ENCODE results near the gene DDI2. TPM values are rescaled to one million over a fixed set of nuclear protein-coding genes. Genes with fewer than 3 reads are reported as not detected.

Gene DDI2
- total and polyA plus RNA-seq, 4 donors = 7.2 to 94.3 (median 24.2) TPM

DNA sequence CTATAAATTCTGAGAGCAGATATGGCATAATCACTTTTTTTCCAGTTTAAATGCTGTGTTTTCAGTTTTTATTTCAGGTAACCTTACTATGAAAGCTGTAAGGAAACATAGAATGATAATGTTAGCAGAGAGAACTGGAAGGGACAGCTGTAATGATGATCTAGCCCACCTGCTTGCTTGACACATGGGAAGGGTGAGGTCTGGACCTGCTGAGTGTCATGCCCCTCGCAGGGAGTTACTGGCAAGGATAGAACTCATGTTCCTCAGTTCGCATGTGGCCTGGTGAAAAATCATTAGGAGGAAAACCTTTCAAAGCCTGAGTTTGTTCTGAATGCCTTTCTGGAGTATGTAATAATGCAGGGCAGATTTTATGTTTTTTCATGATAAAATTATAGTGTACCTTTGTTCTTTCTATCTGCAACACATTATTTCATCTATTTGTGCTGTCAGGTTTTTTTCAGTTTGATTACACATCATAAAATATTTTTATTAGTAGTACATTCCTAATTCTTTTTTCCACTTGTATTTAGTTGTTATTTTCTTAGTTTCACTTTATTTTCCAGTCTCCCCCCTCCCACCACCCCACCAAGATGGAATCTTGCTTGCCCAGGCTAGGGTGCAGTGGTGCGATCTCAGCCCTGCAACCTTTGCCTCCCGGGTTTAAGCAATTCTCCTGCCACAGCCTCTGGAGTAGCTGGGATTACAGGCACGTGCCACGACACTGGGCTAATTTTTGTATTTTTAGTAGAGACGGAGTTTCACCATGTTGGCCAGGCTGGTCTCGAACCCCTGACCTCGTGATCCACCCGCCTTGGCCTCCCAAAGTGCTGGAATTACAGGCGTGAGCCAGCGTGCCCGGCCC lies 8.0 kb downstream of the DDI2 start:
- Histone ChIP-seq H3K27ac (ENCODE audit: low read depth in 1 of 2, low read length in 1 of 2) (no peak overlapping the region), H3K9ac (ENCODE audit: insufficient read depth in 1 of 2, low read length in 2 of 2) (no peak overlapping the region)

DNA sequence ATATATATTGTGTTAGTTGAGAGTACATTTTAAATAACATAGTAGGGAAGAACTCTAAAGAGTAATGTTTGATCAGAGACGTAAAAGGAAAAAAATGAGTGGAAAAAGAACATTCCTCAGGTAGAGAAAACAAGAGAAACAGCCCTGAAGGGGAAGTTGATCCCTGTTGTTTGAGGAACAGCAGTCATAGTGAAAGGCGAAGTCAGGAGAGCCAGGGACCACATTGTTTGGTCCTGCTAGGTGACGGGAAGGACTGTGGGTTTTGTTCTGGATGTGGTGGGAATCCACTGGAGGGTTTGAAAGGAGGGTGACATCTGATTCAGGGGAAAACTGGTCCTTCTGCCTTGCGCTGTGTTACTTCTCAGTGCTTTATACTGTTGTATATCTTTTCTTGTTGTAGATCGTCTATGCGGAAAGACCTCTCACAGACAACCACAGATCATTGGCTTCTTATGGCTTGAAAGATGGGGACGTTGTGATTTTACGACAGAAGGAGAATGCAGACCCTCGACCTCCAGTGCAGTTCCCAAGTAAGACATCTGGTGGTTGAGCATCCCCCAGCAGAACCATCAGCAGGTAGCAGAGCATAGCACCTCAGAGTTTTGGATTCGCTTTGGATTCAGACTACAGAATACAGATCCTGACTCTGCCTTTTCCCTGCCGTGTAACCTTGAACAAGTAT lies 9.2 kb downstream of the DDI2 start:
- DNase-seq (peak in 1 of 3 donors; percentile 9), ATAC-seq (ENCODE audit: insufficient read depth, low FRiP score) (no peak)
- no peak overlapping the region for H3K9ac ChIP-seq (ENCODE audit: insufficient read depth in 1 of 2, low read length in 2 of 2)
- H3K4me1 ChIP-seq (ENCODE audit: control insufficient read depth in 5 of 5, insufficient read depth in 5 of 5, low read length in 5 of 5) = peaks cover 4 to 52% (median 20%) of the 10 kb centered on the region in 5 donors
- no peak overlapping the region for H3K4me3 ChIP-seq
- peaks cover 5 to 13% (median 7%) of the 10 kb centered on the region in 4 donors for H3K36me3 ChIP-seq (ENCODE audit: control insufficient read depth in 4 of 4, insufficient read depth in 4 of 4, low read length in 4 of 4)
- TF ChIP-seq, protein P1, sequence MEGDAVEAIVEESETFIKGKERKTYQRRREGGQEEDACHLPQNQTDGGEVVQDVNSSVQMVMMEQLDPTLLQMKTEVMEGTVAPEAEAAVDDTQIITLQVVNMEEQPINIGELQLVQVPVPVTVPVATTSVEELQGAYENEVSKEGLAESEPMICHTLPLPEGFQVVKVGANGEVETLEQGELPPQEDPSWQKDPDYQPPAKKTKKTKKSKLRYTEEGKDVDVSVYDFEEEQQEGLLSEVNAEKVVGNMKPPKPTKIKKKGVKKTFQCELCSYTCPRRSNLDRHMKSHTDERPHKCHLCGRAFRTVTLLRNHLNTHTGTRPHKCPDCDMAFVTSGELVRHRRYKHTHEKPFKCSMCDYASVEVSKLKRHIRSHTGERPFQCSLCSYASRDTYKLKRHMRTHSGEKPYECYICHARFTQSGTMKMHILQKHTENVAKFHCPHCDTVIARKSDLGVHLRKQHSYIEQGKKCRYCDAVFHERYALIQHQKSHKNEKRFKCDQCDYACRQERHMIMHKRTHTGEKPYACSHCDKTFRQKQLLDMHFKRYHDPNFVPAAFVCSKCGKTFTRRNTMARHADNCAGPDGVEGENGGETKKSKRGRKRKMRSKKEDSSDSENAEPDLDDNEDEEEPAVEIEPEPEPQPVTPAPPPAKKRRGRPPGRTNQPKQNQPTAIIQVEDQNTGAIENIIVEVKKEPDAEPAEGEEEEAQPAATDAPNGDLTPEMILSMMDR (IDR thresholded peaks at IDR 0.05; ENCODE audit: control extremely low read depth, extremely low read depth) = no peak
- no peaks in the 10 kb centered on the region for H3K9me3 ChIP-seq (ENCODE audit: control insufficient read depth in 4 of 4, insufficient read depth in 3 of 4, low read length in 3 of 4)
- no peaks in the 10 kb centered on the region for H3K27me3 ChIP-seq (ENCODE audit: control insufficient read depth in 3 of 3, insufficient read depth in 3 of 3, low read length in 2 of 3)
- H3K27ac ChIP-seq (ENCODE audit: low read depth in 1 of 2, low read length in 1 of 2) = no peak overlapping the region
- WGBS, 2 donors = 83 to 86% methylated on average over 11 of the region's 11 CpGs

More for the DNA sequence above, 8.0 kb downstream of the DDI2 start:
- ATAC-seq (ENCODE audit: insufficient read depth, low FRiP score) = no peak
- H3K4me1 ChIP-seq (ENCODE audit: control insufficient read depth in 5 of 5, insufficient read depth in 5 of 5, low read length in 5 of 5) = peaks cover 4 to 60% (median 27%) of the 10 kb centered on the region in 5 donors
- no peak overlapping the region for H3K4me3 ChIP-seq
- H3K36me3 ChIP-seq (ENCODE audit: control insufficient read depth in 4 of 4, insufficient read depth in 4 of 4, low read length in 4 of 4) = peaks cover 0 to 6% (median 5%) of the 10 kb centered on the region in 4 donors
- TF ChIP-seq, protein P1 (IDR thresholded peaks at IDR 0.05; ENCODE audit: control extremely low read depth, extremely low read depth) = no peak
- H3K9me3 ChIP-seq (ENCODE audit: control insufficient read depth in 4 of 4, insufficient read depth in 3 of 4, low read length in 3 of 4) = no peaks in the 10 kb centered on the region
- 88 to 89% methylated on average over 13 of the region's 13 CpGs for WGBS, 2 donors
- no peaks in the 10 kb centered on the region for H3K27me3 ChIP-seq (ENCODE audit: control insufficient read depth in 3 of 3, insufficient read depth in 3 of 3, low read length in 2 of 3)
- DNase-seq = no peak

DNA sequence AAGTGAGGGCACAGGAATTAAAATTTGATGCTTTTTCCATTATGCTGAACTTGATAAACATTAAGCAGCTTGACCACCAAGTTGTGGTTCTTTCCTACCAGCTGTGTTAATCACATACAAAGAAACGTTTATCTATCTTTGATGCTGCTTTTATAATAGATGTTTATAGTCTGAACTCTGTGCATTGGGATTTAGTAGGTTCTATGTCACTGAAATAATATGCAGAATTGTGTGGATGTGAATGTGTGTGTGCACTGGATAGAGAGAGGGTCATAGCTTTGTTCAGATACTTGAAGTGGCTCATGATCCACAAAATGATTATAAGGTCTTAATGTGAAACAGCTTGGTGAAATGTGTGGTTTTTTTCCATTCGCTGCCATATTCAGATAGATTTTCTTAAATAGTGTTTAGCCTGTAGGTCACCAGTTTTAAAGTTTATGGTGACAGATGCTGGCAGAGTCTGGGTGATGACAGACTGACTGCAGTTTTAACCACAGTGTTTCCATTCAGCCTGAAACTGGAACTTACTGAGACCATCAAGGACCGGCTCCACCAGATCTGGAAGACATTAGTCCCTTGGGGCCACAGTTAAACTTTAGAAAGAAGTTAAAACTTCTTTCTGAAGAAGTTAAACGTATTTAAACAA lies 10.2 kb downstream of the DDI2 start:
- TF ChIP-seq, protein P1 (IDR thresholded peaks at IDR 0.05; ENCODE audit: control extremely low read depth, extremely low read depth) = no peak
- H3K9me3 ChIP-seq (ENCODE audit: control insufficient read depth in 4 of 4, insufficient read depth in 3 of 4, low read length in 3 of 4) = no peaks in the 10 kb centered on the region
- no peaks in the 10 kb centered on the region for H3K27me3 ChIP-seq (ENCODE audit: control insufficient read depth in 3 of 3, insufficient read depth in 3 of 3, low read length in 2 of 3)
- H3K36me3 ChIP-seq (ENCODE audit: control insufficient read depth in 4 of 4, insufficient read depth in 4 of 4, low read length in 4 of 4) = peaks cover 4 to 16% (median 7%) of the 10 kb centered on the region in 4 donors
- no peak overlapping the region for H3K4me3 ChIP-seq
- ATAC-seq (ENCODE audit: insufficient read depth, low FRiP score) (no peak), DNase-seq (peak; percentile 80 to 96 (median 94))
- 60 to 64% methylated on average over 4 of the region's 4 CpGs for WGBS, 2 donors
- peaks cover 4 to 42% (median 18%) of the 10 kb centered on the region in 5 donors for H3K4me1 ChIP-seq (ENCODE audit: control insufficient read depth in 5 of 5, insufficient read depth in 5 of 5, low read length in 5 of 5)
- H3K9ac ChIP-seq (ENCODE audit: insufficient read depth in 1 of 2, low read length in 2 of 2) = peak overlapping the region in 1 of 2 donors; percentile 3
- H3K27ac ChIP-seq (ENCODE audit: low read depth in 1 of 2, low read length in 1 of 2) = no peak overlapping the region
